Kidney (tissue), 14 donors: ENCODE data around the gene NINJ1. TPM values are rescaled to one million over a fixed set of nuclear protein-coding genes. Genes with fewer than 3 reads are reported as not detected.
"Not testable (repeated sequence)": the region's sequence is repeated elsewhere in the genome, so short reads cannot be mapped to it uniquely, and the experiment has no call there.

Experiments used
- DNase-seq, 5 donors: peaks; one replicate each; pipeline ENCODE4 v3.0.0-alpha.2; 2013 to 2020
- FAIRE-seq: peaks from 2 replicates; lab custom pipeline; 2012; peaks lifted over from hg19 to GRCh38; lab: Jason Lieb, UNC
- H3K27ac ChIP-seq, 2 donors: one replicate each; pipeline ENCODE4 v1.7.0; 2013; ENCODE audit warnings: low read depth in 2 of 2, low read length in 2 of 2, inconsistent platforms in 1 of 2
- H3K27me3 ChIP-seq: one replicate; pipeline ENCODE4 v1.7.1; 2013; ENCODE audit warnings: low read length, inconsistent platforms; ENCODE audit not compliant: control insufficient read depth, insufficient read depth
- H3K36me3 ChIP-seq, 3 donors: one replicate each; pipeline versions ENCODE4 v1.7.0 to v1.7.1; 2013; ENCODE audit warnings: low read length in 3 of 3, control low read depth in 1 of 3, inconsistent platforms in 1 of 3; ENCODE audit not compliant: insufficient read depth in 3 of 3, control insufficient read depth in 2 of 3
- H3K4me1 ChIP-seq, 3 donors: one replicate each; pipeline versions ENCODE4 v1.7.0 to v1.7.1; 2013; ENCODE audit warnings: low read length in 3 of 3, inconsistent platforms in 1 of 3, low read depth in 1 of 3; ENCODE audit not compliant: control insufficient read depth in 2 of 3, insufficient read depth in 2 of 3
- H3K4me3 ChIP-seq, 3 donors: one replicate each; pipeline versions ENCODE4 v1.7.0 to v1.8.1; 2013; ENCODE audit warnings: low read length in 3 of 3, control low read depth in 1 of 3, inconsistent platforms in 1 of 3
- H3K9ac ChIP-seq, 3 donors: one replicate each; pipeline versions ENCODE4 v1.7.0 to v1.7.1; 2013; ENCODE audit warnings: low read length in 3 of 3, control low read depth in 1 of 3, inconsistent platforms in 1 of 3
- H3K9me3 ChIP-seq, 3 donors: one replicate each; pipeline versions ENCODE4 v1.7.0 to v1.7.1; 2013; ENCODE audit warnings: low read length in 3 of 3, control low read depth in 1 of 3, inconsistent platforms in 1 of 3; ENCODE audit not compliant: control insufficient read depth in 2 of 3, insufficient read depth in 1 of 3
- CTCF ChIP-seq: IDR thresholded peaks from 3 replicates; pipeline ENCODE4 v1.5.1; 2012; ENCODE audit warnings: mild to moderate bottlenecking, moderate library complexity, borderline replicate concordance; ENCODE audit not compliant: insufficient read depth; ENCODE audit errors: extremely low read depth
- intact Hi-C: fragments of 100-400 bp; cut with DNase I; formaldehyde crosslinking; loops from one replicate; pipeline ENCODE4 v1.11.1; 2022
- polyA plus RNA-seq: library from polyadenylated mRNA; stranded (reverse); fragments of 350-450 nt; fragmentation: Illumina TruSeq; extraction: RNeasy Lipid Tissue Mini Kit (QIAGEN cat#74804); gene quantifications from one replicate; pipeline ENCODE4 v1.2.3, GENCODE V29; 2014; ENCODE audit warnings: low read depth, low replicate concordance; ENCODE audit not compliant: insufficient read depth
- total RNA-seq: library from RNA; stranded (reverse); fragmentation: NEBNext Ultra II Directional; extraction: Animal tissue kit (Norgen Biotek cat#: 25700); gene quantifications from one replicate; pipeline ENCODE4 v1.2.1, GENCODE V29; 2021
- donor health status: control.
- donor health status: control.
- donor health status: control.
- donor health status: control.
- donor health status: control.
- donor health status: DM: yes; HTN: yes; CAD: no.
- donor health status: Normal renal cell carcinoma (clear cell type).

Gene NINJ1
- total and polyA plus RNA-seq, 2 donors from 2014 or later: 56.3 to 149 TPM

- Histone ChIP-seq H3K27ac (peak overlapping the region; percentile 56 to 71), H3K9ac (no peak overlapping the region), H3K9me3 (no peaks in the 10 kb centered on the region), H3K36me3 (peaks cover 0 to 20% (median 8%) of the 10 kb centered on the region in 3 donors), H3K4me3 (no peak overlapping the region), H3K4me1 (peaks cover 0 to 18% (median 10%) of the 10 kb centered on the region in 3 donors), H3K27me3 (no peaks in the 10 kb centered on the region)
- DNase-seq (peak in 2 of 5 donors; percentile 36 to 72), FAIRE-seq (no peak)
- intact Hi-C loops: no loop called here
- TF ChIP-seq CTCF: no peak
Measured at GRCh38 chr9:93118863-93119702, 15.0 kb downstream of the NINJ1 start.

GRCh38 chr9:93117924-93118862 is 15.9 kb downstream of the NINJ1 start:
- FAIRE-seq (no peak), DNase-seq (peak in 2 of 5 donors; percentile 27 to 51)
- Histone ChIP-seq H3K9ac (no peak overlapping the region), H3K4me1 (peaks cover 0 to 17% (median 10%) of the 10 kb centered on the region in 3 donors), H3K27ac (no peak overlapping the region), H3K36me3 (peaks cover 0 to 18% (median 2%) of the 10 kb centered on the region in 3 donors), H3K27me3 (no peaks in the 10 kb centered on the region), H3K9me3 (no peaks in the 10 kb centered on the region), H3K4me3 (no peak overlapping the region)
- no peak for TF ChIP-seq CTCF
- intact Hi-C loops: no loop called here

GRCh38 chr9:93117521-93117920 is 16.5 kb downstream of the NINJ1 start:
- H3K9me3 ChIP-seq, H3K4me3 ChIP-seq, H3K27me3 ChIP-seq, FAIRE-seq, H3K27ac ChIP-seq, H3K9ac ChIP-seq, intact Hi-C loops: not testable (repeated sequence)
- H3K36me3 ChIP-seq: peaks cover 0 to 16% (median 0%) of the 10 kb centered on the region in 3 donors
- H3K4me1 ChIP-seq: peaks cover 0 to 17% (median 10%) of the 10 kb centered on the region in 3 donors
- DNase-seq: peak in 1 of 5 donors; percentile 31
